ENCODE results near the gene CHTOP.

DNA sequence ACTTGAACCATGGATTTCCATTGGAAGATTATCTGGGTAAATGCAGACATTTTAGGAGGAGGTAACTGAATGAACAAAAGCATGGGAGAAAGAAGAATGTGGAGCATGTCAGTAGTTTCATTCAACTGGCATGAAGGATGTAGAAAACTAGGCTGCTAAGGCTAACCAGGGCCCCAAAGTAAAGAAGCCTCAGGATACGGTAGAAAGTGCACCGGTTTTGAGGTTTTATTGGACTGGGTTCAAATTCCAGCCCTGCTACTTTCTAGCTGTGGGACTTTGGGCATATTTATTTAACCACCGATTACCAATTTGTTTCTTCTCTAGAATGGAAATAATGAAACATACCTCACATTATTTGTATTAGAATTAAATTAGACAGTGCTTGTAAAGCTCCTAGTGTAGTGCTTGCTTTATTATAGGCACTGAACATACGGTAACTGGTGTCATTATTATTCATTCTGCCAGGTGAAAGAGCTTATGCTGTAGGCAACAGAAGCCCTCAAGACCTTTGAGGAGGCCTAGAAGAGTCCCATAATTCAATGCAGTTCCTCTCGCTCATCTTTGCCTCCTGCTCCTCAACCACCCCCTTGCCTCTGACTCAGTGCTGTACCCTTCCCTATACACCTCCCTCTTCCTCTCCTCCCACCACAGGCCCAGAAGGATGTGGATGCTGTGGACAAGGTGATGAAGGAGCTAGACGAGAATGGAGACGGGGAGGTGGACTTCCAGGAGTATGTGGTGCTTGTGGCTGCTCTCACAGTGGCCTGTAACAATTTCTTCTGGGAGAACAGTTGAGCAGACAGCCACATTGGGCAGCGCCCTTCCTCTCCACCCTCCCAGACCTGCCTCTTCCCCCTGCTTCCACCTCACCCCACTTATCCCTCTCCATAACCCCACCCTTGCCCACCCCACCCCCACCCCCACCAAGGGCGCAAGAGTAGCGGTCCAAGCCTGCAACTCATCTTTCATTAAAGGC lies 2.5 kb upstream of the CHTOP start:
- TF ChIP-seq SPI1 (IDR thresholded peaks at IDR 0.05; ENCODE audit: low read depth, low read length), result no peak
- TF ChIP-seq POLR2A (IDR thresholded peaks at IDR 0.05; ENCODE audit: low read depth, low read length), result no peak
- TF ChIP-seq PAX5 (IDR thresholded peaks at IDR 0.05; ENCODE audit: insufficient read depth, low read length, severe bottlenecking), result no peak

Data from GM12891 (cell line).